H1 (cell line): ENCODE measurements around the gene SLX4.
"Not testable (repeated sequence)": the region's sequence is repeated elsewhere in the genome, so short reads cannot be mapped to it uniquely, and the experiment has no call there.

Experiments
- BRCA1 ChIP-seq: IDR thresholded peaks from 2 replicates; pipeline ENCODE4 v1.6.1; 2012; ENCODE audit warnings: low read depth, low read length, improper control_type of control experiment
- CHD2 ChIP-seq: IDR thresholded peaks from 2 replicates; pipeline ENCODE4 v1.6.1; 2012; ENCODE audit warnings: low read length, improper control_type of control experiment
- CTCF ChIP-seq, 3 experiments: IDR thresholded peaks; 1 replicate in 2 of 3; 2 replicates in 1 of 3; pipeline versions ENCODE4 v1.5.1 to v1.6.1; 2011; ENCODE audit warnings: low read length in 3 of 3, mild to moderate bottlenecking in 3 of 3, inconsistent platforms in 2 of 3, low read depth in 1 of 3, moderate library complexity in 1 of 3; ENCODE audit not compliant: insufficient read depth in 1 of 3; ENCODE audit errors: control extremely low read depth in 1 of 3
- EGR1 ChIP-seq: IDR thresholded peaks from 2 replicates; pipeline ENCODE4 v1.6.1; 2011; ENCODE audit warnings: low read depth, low read length, borderline replicate concordance
- EP300 ChIP-seq, 2 experiments: IDR thresholded peaks; 1 replicate in 1 of 2; 2 replicates in 1 of 2; pipeline ENCODE4 v1.6.1; 2011 to 2012; ENCODE audit warnings: low read depth in 2 of 2, low read length in 2 of 2, mild to moderate bottlenecking in 2 of 2, borderline replicate concordance in 1 of 2, inconsistent platforms in 1 of 2, moderate library complexity in 1 of 2
- EZH2 ChIP-seq: fragments of 200-600 bp; sonication (generic); IDR thresholded peaks from 2 replicates; pipeline ENCODE4 v1.7.1; 2012; ENCODE audit warnings: low read depth, mild to moderate bottlenecking, moderate library complexity, low read length, inconsistent platforms; ENCODE audit not compliant: severe bottlenecking
- HDAC6 ChIP-seq: IDR thresholded peaks from one replicate; pipeline ENCODE4 v1.7.1; 2012; ENCODE audit warnings: low read depth, mild to moderate bottlenecking, inconsistent platforms, low read length, moderate library complexity
- POLR2A ChIP-seq, 2 experiments: IDR thresholded peaks; 1 replicate in 1 of 2; 2 replicates in 1 of 2; pipeline ENCODE4 v1.6.1; 2011; ENCODE audit warnings: low read depth in 2 of 2, low read length in 2 of 2, mild to moderate bottlenecking in 2 of 2; ENCODE audit errors: control extremely low read depth in 1 of 2
- POLR2AphosphoS5 ChIP-seq: IDR thresholded peaks from 2 replicates; pipeline ENCODE4 v1.6.1; 2011; ENCODE audit warnings: low read depth, low read length
- TAF1 ChIP-seq: IDR thresholded peaks from 2 replicates; pipeline ENCODE4 v1.6.1; 2011; ENCODE audit warnings: mild to moderate bottlenecking, low read depth, low read length

- TF ChIP-seq EZH2; EP300 (IDR thresholded peaks at IDR 0.05; ENCODE audit: borderline replicate concordance in 1 of 2, low read depth in 2 of 2, low read length in 2 of 2); HDAC6; POLR2AphosphoS5; BRCA1; CTCF (IDR thresholded peaks at IDR 0.05; ENCODE audit: control extremely low read depth in 1 of 3, insufficient read depth in 1 of 3, low read depth in 1 of 3, low read length in 3 of 3); POLR2A (IDR thresholded peaks at IDR 0.05; ENCODE audit: control extremely low read depth in 1 of 2, low read depth in 2 of 2, low read length in 2 of 2); TAF1; CHD2; EGR1: not testable (repeated sequence)
These were observed 2.4 kb downstream of the SLX4 start for GRCh38 chr16:3608976-3609375.
